ENCODE results near the gene RABL3.
"Not testable (repeated sequence)": the region's sequence is repeated elsewhere in the genome, so short reads cannot be mapped to it uniquely, and the experiment has no call there.

RABL3 gene

DNA sequence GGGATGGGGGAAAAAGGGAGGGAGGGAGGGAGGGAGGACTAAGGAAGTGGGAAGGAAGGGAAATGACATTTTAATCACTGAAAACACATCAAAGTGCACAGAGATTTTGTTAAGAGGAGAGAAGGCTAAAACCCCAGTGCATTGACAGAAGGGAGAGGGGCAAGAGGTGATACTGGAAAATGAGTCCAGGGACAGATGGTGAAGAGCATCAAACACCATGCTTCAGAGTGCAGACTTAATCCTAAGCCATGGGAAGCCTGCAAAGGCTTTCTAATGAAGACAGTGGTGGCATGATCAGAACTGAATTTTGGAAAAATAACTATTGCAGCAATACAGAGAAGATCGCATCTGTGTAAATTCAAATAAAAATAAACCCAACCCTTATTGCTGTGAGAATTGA is 102.1 kb downstream of the RABL3 start:
- H2BK120ac ChIP-seq (ENCODE audit: low read depth, low read length) = no peak overlapping the region
- no peak for DNase-seq
- WGBS = no CpG with 5 or more reads among the region's 1 CpG

DNA sequence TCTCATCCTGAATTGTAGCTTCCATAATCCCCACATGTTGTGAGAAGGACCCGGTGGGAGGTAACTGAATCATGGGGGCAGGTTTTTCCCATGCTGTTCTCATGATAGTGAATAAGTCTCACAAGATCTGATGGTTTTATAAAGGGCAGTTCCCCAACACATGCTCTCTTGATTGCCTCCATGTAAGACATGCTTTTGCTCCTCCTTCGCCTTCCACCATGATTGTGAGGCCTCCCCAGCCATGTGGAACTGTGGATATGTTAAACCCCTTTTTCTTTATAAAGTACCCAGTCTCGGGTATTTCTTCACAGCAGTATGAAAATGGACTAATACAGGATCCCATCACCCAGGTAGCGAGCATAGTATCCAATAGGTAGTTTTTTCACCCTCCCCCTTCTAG is 103.5 kb downstream of the RABL3 start:
- H4K8ac ChIP-seq (ENCODE audit: low read length); H3K4me2 ChIP-seq (ENCODE audit: low read length, poor library complexity, severe bottlenecking); H3K9me3 ChIP-seq (ENCODE audit: control insufficient read depth, low read length); H2BK5ac ChIP-seq (ENCODE audit: low read depth, low read length, poor library complexity, severe bottlenecking); H3K9ac ChIP-seq (ENCODE audit: low read length); H3K27me3 ChIP-seq (ENCODE audit: control insufficient read depth in 1 of 2, insufficient read depth in 1 of 2, low read length in 2 of 2); H3K36me3 ChIP-seq (ENCODE audit: control insufficient read depth in 1 of 2, insufficient read depth in 2 of 2, low read depth in 1 of 2, low read length in 2 of 2); H3K79me1 ChIP-seq (replicated peaks; ENCODE audit: low read length, poor library complexity, severe bottlenecking); H3K23ac ChIP-seq (ENCODE audit: low read length in 2 of 2); H3K4me1 ChIP-seq (ENCODE audit: control insufficient read depth, insufficient read depth, low read depth, low read length); DNase-seq; H4K91ac ChIP-seq (ENCODE audit: low read length); H3K4me3 ChIP-seq (ENCODE audit: insufficient read depth in 1 of 2, low read depth in 1 of 2, low read length in 2 of 2); H2AFZ ChIP-seq (ENCODE audit: low read depth, low read length); H2BK12ac ChIP-seq (ENCODE audit: low read length in 2 of 2); H2BK120ac ChIP-seq (ENCODE audit: low read depth, low read length); H2AK5ac ChIP-seq (ENCODE audit: low read length, severe bottlenecking); H3K18ac ChIP-seq (ENCODE audit: low read depth in 1 of 2, low read length in 2 of 2); H2BK15ac ChIP-seq (ENCODE audit: low read depth, poor library complexity, severe bottlenecking); H3K27ac ChIP-seq (ENCODE audit: low read length, poor library complexity, severe bottlenecking); H3K4ac ChIP-seq (ENCODE audit: low read depth in 1 of 2, low read length in 2 of 2); H3K14ac ChIP-seq (ENCODE audit: low read length in 2 of 2): not testable (repeated sequence)
- 75% methylated on average over 3 of the region's 4 CpGs for WGBS

More for the DNA sequence above, 102.1 kb downstream of the RABL3 start:
- Histone ChIP-seq H3K4me1 (ENCODE audit: control insufficient read depth, insufficient read depth, low read depth, low read length) (peaks cover 3% of the 10 kb centered on the region), H2AK5ac (ENCODE audit: low read length, severe bottlenecking) (no peak overlapping the region), H4K8ac (ENCODE audit: low read length) (no peak overlapping the region), H3K9me3 (ENCODE audit: control insufficient read depth, low read length) (no peaks in the 10 kb centered on the region), H3K14ac (ENCODE audit: low read length in 2 of 2) (no peak overlapping the region), H3K23ac (ENCODE audit: low read length in 2 of 2) (no peak overlapping the region), H3K4me2 (ENCODE audit: low read length, poor library complexity, severe bottlenecking) (no peak overlapping the region), H3K36me3 (ENCODE audit: control insufficient read depth in 1 of 2, insufficient read depth in 2 of 2, low read depth in 1 of 2, low read length in 2 of 2) (no peaks in the 10 kb centered on the region), H3K18ac (ENCODE audit: low read depth in 1 of 2, low read length in 2 of 2) (no peak overlapping the region), H3K9ac (ENCODE audit: low read length) (no peak overlapping the region), H3K4me3 (ENCODE audit: insufficient read depth in 1 of 2, low read depth in 1 of 2, low read length in 2 of 2) (no peak overlapping the region), H4K91ac (ENCODE audit: low read length) (no peak overlapping the region), H2AFZ (ENCODE audit: low read depth, low read length) (no peak overlapping the region), H2BK5ac (ENCODE audit: low read depth, low read length, poor library complexity, severe bottlenecking) (no peak overlapping the region), H3K27me3 (ENCODE audit: control insufficient read depth in 1 of 2, insufficient read depth in 1 of 2, low read length in 2 of 2) (no peaks in the 10 kb centered on the region), H3K4ac (ENCODE audit: low read depth in 1 of 2, low read length in 2 of 2) (no peak overlapping the region), H3K79me1 (replicated peaks; ENCODE audit: low read length, poor library complexity, severe bottlenecking) (no peaks in the 10 kb centered on the region), H3K27ac (ENCODE audit: low read length, poor library complexity, severe bottlenecking) (no peak overlapping the region), H2BK15ac (ENCODE audit: low read depth, poor library complexity, severe bottlenecking) (no peak overlapping the region), H2BK12ac (ENCODE audit: low read length in 2 of 2) (no peak overlapping the region)

DNA sequence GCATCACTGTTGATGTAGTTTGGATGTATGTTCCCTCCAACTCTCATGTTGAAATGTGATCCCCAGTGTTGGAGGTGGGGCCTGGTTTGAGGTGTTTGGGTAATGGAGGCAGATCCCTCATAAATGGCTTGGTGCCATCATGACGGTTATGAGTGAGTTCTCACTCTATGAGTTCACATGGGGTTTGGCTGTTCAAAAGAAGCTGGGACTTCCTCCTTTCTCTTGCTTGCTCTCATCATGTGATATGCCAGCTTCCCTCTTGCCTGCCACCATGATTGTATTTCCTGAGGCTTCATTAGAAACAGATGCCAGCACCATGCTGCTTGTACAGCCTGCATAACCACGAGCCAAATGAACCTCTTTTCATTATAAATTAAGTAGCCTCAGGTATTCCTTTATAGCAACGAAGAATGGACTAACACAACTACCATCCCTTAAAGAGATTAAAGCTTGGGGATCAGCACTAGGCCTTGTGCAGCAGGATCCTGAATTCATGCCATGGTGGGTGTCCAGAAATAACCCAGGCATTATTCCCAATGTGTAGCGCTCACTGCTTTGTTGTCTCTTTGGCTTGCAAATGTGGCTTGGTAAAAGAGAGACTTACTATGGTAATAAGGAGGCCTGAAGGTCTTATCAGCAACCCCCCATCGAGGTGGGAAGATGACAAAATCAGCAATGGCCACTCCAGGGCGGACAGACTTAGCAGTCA is 104.3 kb downstream of the RABL3 start:
- Histone ChIP-seq H3K79me1 (replicated peaks; ENCODE audit: low read length, poor library complexity, severe bottlenecking) (no peaks in the 10 kb centered on the region), H4K8ac (ENCODE audit: low read length) (no peak overlapping the region), H3K9me3 (ENCODE audit: control insufficient read depth, low read length) (no peaks in the 10 kb centered on the region), H2BK15ac (ENCODE audit: low read depth, poor library complexity, severe bottlenecking) (no peak overlapping the region), H3K27ac (ENCODE audit: low read length, poor library complexity, severe bottlenecking) (no peak overlapping the region), H3K27me3 (ENCODE audit: control insufficient read depth in 1 of 2, insufficient read depth in 1 of 2, low read length in 2 of 2) (no peaks in the 10 kb centered on the region), H3K4ac (ENCODE audit: low read depth in 1 of 2, low read length in 2 of 2) (no peak overlapping the region), H3K14ac (ENCODE audit: low read length in 2 of 2) (no peak overlapping the region), H4K91ac (ENCODE audit: low read length) (no peak overlapping the region), H2AFZ (ENCODE audit: low read depth, low read length) (no peak overlapping the region), H3K18ac (ENCODE audit: low read depth in 1 of 2, low read length in 2 of 2) (no peak overlapping the region), H3K36me3 (ENCODE audit: control insufficient read depth in 1 of 2, insufficient read depth in 2 of 2, low read depth in 1 of 2, low read length in 2 of 2) (no peaks in the 10 kb centered on the region), H2BK12ac (ENCODE audit: low read length in 2 of 2) (peak overlapping the region in 1 of 2 experiments; percentile 57), H3K23ac (ENCODE audit: low read length in 2 of 2) (no peak overlapping the region), H3K4me3 (ENCODE audit: insufficient read depth in 1 of 2, low read depth in 1 of 2, low read length in 2 of 2) (no peak overlapping the region), H2AK5ac (ENCODE audit: low read length, severe bottlenecking) (no peak overlapping the region), H3K4me1 (ENCODE audit: control insufficient read depth, insufficient read depth, low read depth, low read length) (peaks cover 1% of the 10 kb centered on the region), H2BK5ac (ENCODE audit: low read depth, low read length, poor library complexity, severe bottlenecking) (no peak overlapping the region), H2BK120ac (ENCODE audit: low read depth, low read length) (no peak overlapping the region), H3K9ac (ENCODE audit: low read length) (no peak overlapping the region), H3K4me2 (ENCODE audit: low read length, poor library complexity, severe bottlenecking) (no peak overlapping the region)
- no peak for DNase-seq
- 70% methylated on average over 6 of the region's 6 CpGs for WGBS

DNA sequence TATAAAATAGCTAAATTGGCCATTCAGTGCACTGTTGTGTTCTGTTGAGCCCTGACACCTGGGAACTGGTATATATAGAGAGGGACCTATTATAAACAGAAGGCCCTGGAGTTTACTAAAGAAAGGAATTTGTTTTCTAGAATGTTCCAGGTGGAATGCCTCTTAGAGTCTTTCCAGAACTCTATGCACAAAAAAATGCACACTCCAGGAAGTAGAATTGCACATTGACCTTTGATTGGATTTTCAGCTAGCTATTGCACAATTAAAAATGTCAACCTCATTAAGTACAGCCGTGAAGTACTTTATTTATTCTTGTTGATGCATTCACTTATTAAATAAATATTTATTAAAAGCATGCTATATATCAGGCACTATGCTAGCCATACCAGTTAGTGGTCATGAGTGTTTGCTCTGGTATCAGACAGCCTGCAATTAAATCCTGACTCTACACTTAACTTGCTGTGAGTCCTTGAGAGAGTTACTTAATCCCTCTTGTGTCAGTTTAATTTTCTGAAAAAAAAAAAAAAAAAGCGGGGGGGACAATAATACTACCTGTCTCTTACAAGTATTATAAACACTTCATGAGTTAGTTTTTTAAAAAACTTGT is 105.4 kb downstream of the RABL3 start:
- no peak overlapping the region for H3K4me3 ChIP-seq (ENCODE audit: insufficient read depth in 1 of 2, low read depth in 1 of 2, low read length in 2 of 2)
- H2BK120ac ChIP-seq (ENCODE audit: low read depth, low read length) = no peak overlapping the region
- no peak overlapping the region for H3K27ac ChIP-seq (ENCODE audit: low read length, poor library complexity, severe bottlenecking)
- no peaks in the 10 kb centered on the region for H3K79me1 ChIP-seq (replicated peaks; ENCODE audit: low read length, poor library complexity, severe bottlenecking)
- H2AFZ ChIP-seq (ENCODE audit: low read depth, low read length) = no peak overlapping the region
- no peak overlapping the region for H3K4ac ChIP-seq (ENCODE audit: low read depth in 1 of 2, low read length in 2 of 2)
- H3K4me1 ChIP-seq (ENCODE audit: control insufficient read depth, insufficient read depth, low read depth, low read length) = no peaks in the 10 kb centered on the region
- no peak overlapping the region for H2BK5ac ChIP-seq (ENCODE audit: low read depth, low read length, poor library complexity, severe bottlenecking)
- H3K18ac ChIP-seq (ENCODE audit: low read depth in 1 of 2, low read length in 2 of 2) = no peak overlapping the region
- no peak for DNase-seq
- no peak overlapping the region for H3K9ac ChIP-seq (ENCODE audit: low read length)
- no peak overlapping the region for H2BK15ac ChIP-seq (ENCODE audit: low read depth, poor library complexity, severe bottlenecking)
- no peaks in the 10 kb centered on the region for H3K36me3 ChIP-seq (ENCODE audit: control insufficient read depth in 1 of 2, insufficient read depth in 2 of 2, low read depth in 1 of 2, low read length in 2 of 2)
- H3K23ac ChIP-seq (ENCODE audit: low read length in 2 of 2) = no peak overlapping the region
- H3K4me2 ChIP-seq (ENCODE audit: low read length, poor library complexity, severe bottlenecking) = no peak overlapping the region
- H2BK12ac ChIP-seq (ENCODE audit: low read length in 2 of 2) = no peak overlapping the region
- no peaks in the 10 kb centered on the region for H3K9me3 ChIP-seq (ENCODE audit: control insufficient read depth, low read length)
- H4K91ac ChIP-seq (ENCODE audit: low read length) = no peak overlapping the region
- WGBS = no CpG with 5 or more reads among the region's 2 CpGs
- H3K14ac ChIP-seq (ENCODE audit: low read length in 2 of 2) = no peak overlapping the region
- H4K8ac ChIP-seq (ENCODE audit: low read length) = no peak overlapping the region
- H2AK5ac ChIP-seq (ENCODE audit: low read length, severe bottlenecking) = no peak overlapping the region
- H3K27me3 ChIP-seq (ENCODE audit: control insufficient read depth in 1 of 2, insufficient read depth in 1 of 2, low read length in 2 of 2) = no peaks in the 10 kb centered on the region
